ENCODE results near the gene SLC4A7. TPM values are rescaled to one million over a fixed set of nuclear protein-coding genes. Genes with fewer than 3 reads are reported as not detected.

The SLC4A7 gene
- total and polyA plus RNA-seq, 10 of the 15 experiments (the other 5 are each of a cell fraction or from before 2014, with no cell fraction given) = 4.4 to 41.4 (median 18.3) TPM

- peak within 1 kb of the TSS; percentile 81 for H2AFZ ChIP-seq (ENCODE audit: control insufficient read depth, low read depth, low read length)
- FAIRE-seq (no peak), ATAC-seq (peak; percentile 100), DNase-seq (ENCODE audit: low read depth, low spot score) (peak; percentile 55)
- peak within 1 kb of the TSS; percentile 69 for H3K4me3 ChIP-seq
- H3K4me2 ChIP-seq (ENCODE audit: control insufficient read depth, insufficient read depth) = peak within 1 kb of the TSS; percentile 99
- ChIA-PET RAD21 (ENCODE audit: unreplicated experiment) (interaction anchor here (0.9 kb wide), 1 partner anchor 15 kb away, joined by 3 read pairs; no protein-coding TSS in a partner anchor), CTCF (interaction anchor here (0.5 to 1.2 kb wide), 5 partner anchors 9 to 1294 kb away, joined by 3 to 5 read pairs (median 4); no protein-coding TSS in a partner anchor), SMC1A (ENCODE audit: uncharacterized antibody, unreplicated experiment) (interaction anchor here (1.0 to 3.2 kb wide), 6 partner anchors 9 to 312 kb away, joined by 3 to 10 read pairs (median 4); no protein-coding TSS in a partner anchor), POLR2A (interaction anchor here (1.3 to 1.5 kb wide), 2 partner anchors 9 to 11 kb away, joined by 3 read pairs; no protein-coding TSS in a partner anchor)
- BruUV-seq (replicated peaks) = no TSS peak
- 2% methylated on average over 45 of the region's 48 CpGs for WGBS (ENCODE audit: insufficient coverage, insufficient replicate concordance, low lambda C conversion rate, missing lambda C conversion rate)
- intact Hi-C loops (cut with micrococcal nuclease; ENCODE audit: unreplicated experiment) = no loop called here
- in situ Hi-C loops (cut with MboI) = no loop called here
- H3K4me1 ChIP-seq (ENCODE audit: control insufficient read depth, insufficient read depth, low read length) = no peaks in the 10 kb centered on the region
- H3K79me2 ChIP-seq (ENCODE audit: control insufficient read depth, insufficient read depth, low read length) = no peaks in the 10 kb centered on the region
- H3K36me3 ChIP-seq (ENCODE audit: control insufficient read depth in 2 of 2, insufficient read depth in 2 of 2, low read length in 1 of 2) = no peaks in the 10 kb centered on the region
- H3K9ac ChIP-seq (ENCODE audit: control insufficient read depth, insufficient read depth, low read length) = peak within 1 kb of the TSS; percentile 57; the same call in 1 of the 2 replicates
- H3K27me3 ChIP-seq (replicated peaks in 1 of 2; ENCODE audit: control insufficient read depth in 2 of 2, insufficient read depth in 2 of 2, low read length in 1 of 2) = no peaks in the 10 kb centered on the region
- no peaks in the 10 kb centered on the region for H4K20me1 ChIP-seq (ENCODE audit: control insufficient read depth, insufficient read depth)
- H3K9me3 ChIP-seq (replicated peaks; ENCODE audit: control insufficient read depth, insufficient read depth, low read length) = no peaks in the 10 kb centered on the region
- H3K27ac ChIP-seq (ENCODE audit: control insufficient read depth, insufficient read depth) = no peak within 1 kb of the TSS
- no peak for TF ChIP-seq E2F8 (IDR thresholded peaks at IDR 0.05; ENCODE audit: low read depth, partially characterized antibody)
- peak in 1 of 2 experiments; percentile 47; a peak in 1 of 4 replicates for TF ChIP-seq SRF (IDR thresholded peaks at IDR 0.05; ENCODE audit: low read depth in 2 of 2, low read length in 2 of 2)
- no peak for TF ChIP-seq RAD21 (IDR thresholded peaks at IDR 0.05; ENCODE audit: insufficient read depth, low read depth, low read length)
- peak; percentile 84 for TF ChIP-seq BCL3 (IDR thresholded peaks at IDR 0.05; ENCODE audit: borderline replicate concordance, insufficient read depth, low read depth, low read length, poor library complexity, severe bottlenecking)
- TF ChIP-seq MYC (IDR thresholded peaks at IDR 0.05; ENCODE audit: insufficient read depth, insufficient read length, insufficient replicate concordance, low read length, severe bottlenecking) = no peak
- no peak for TF ChIP-seq DPF2 (IDR thresholded peaks at IDR 0.05)
- 0 out of 2 replicates have a peak, but pooled peaks have one; percentile 24 for TF ChIP-seq IRF4 (IDR thresholded peaks at IDR 0.05; ENCODE audit: low read depth, low read length)
- TF ChIP-seq SMAD1 (IDR thresholded peaks at IDR 0.05; ENCODE audit: low read depth, partially characterized antibody) = no peak
- TF ChIP-seq YBX1 (IDR thresholded peaks at IDR 0.05) = no peak
- TF ChIP-seq FOS (IDR thresholded peaks at IDR 0.05; ENCODE audit: borderline replicate concordance, extremely low read depth, insufficient read length) = peak; percentile 63
- no peak for TF ChIP-seq CTCF (IDR thresholded peaks at IDR 0.05 in 2 of 3, conservative IDR thresholded peaks at IDR 0.05 in 1 of 3; ENCODE audit: control insufficient read depth in 2 of 3, extremely low read depth in 1 of 3, insufficient read depth in 1 of 3, low read depth in 3 of 3, low read length in 3 of 3)
- TF ChIP-seq PKNOX1 (IDR thresholded peaks at IDR 0.05) = no peak
- peak; percentile 95 for TF ChIP-seq RFX5 (IDR thresholded peaks at IDR 0.05; ENCODE audit: low read depth, low read length)
- TF ChIP-seq MAX (IDR thresholded peaks at IDR 0.05; ENCODE audit: low read depth, low read length) = 0 out of 2 replicates have a peak, but pooled peaks have one; percentile 53
Observed at GRCh38 chr3:27368831-27369607, 115.2 kb downstream of the SLC4A7 start, which contains the start of gene NEK10. Gene NEK10, minus strand, starts transcription at chr3:27369383. Its CDS starts 16,501 bp downstream, at chr3:27352882.

All from GM12878 (cell line).